ELR (cell line): Measurements from ENCODE around the gene ANKRD2.

ENCODE experiments used
- DNase-seq: peaks from one replicate; pipeline ENCODE4 v3.0.0-alpha.2; 2015; ENCODE audit warnings: low read depth

The ANKRD2 gene

GRCh38 chr10:97596101-97597082, 23.8 kb downstream of the ANKRD2 start:
- peak; percentile 94 for DNase-seq

GRCh38 chr10:97597778-97598177, 25.2 kb downstream of the ANKRD2 start:
- DNase-seq = peak; percentile 24

- no peak for DNase-seq
These were observed 26.1 kb downstream of the ANKRD2 start for GRCh38 chr10:97598407-97599271.

GRCh38 chr10:97599272-97599619, 26.7 kb downstream of the ANKRD2 start:
- DNase-seq = no peak

GRCh38 chr10:97600616-97601015, 28.0 kb downstream of the ANKRD2 start:
- DNase-seq = no peak

- no peak for DNase-seq
These were observed 29.0 kb downstream of the ANKRD2 start for GRCh38 chr10:97601268-97602215.

- DNase-seq = no peak
These were observed 34.6 kb downstream of the ANKRD2 start for GRCh38 chr10:97607095-97607636.

GRCh38 chr10:97608991-97609561, 36.5 kb downstream of the ANKRD2 start:
- no peak for DNase-seq

GRCh38 chr10:97611473-97611872, 38.9 kb downstream of the ANKRD2 start:
- DNase-seq = no peak

- DNase-seq = peak; percentile 69
These were observed 39.8 kb downstream of the ANKRD2 start for GRCh38 chr10:97612386-97612785.

GRCh38 chr10:97618285-97618684, 45.7 kb downstream of the ANKRD2 start:
- DNase-seq = no peak

- DNase-seq = no peak
These were observed 46.2 kb downstream of the ANKRD2 start for GRCh38 chr10:97618733-97619132.

- no peak for DNase-seq
These were observed 50.7 kb downstream of the ANKRD2 start for GRCh38 chr10:97623277-97623676.

GRCh38 chr10:97627731-97628130, 55.2 kb downstream of the ANKRD2 start:
- no peak for DNase-seq

- DNase-seq = no peak
These were observed 55.6 kb downstream of the ANKRD2 start for GRCh38 chr10:97628228-97628627.

- no peak for DNase-seq
These were observed 56.7 kb downstream of the ANKRD2 start for GRCh38 chr10:97629289-97629688.

- peak; percentile 53 for DNase-seq
These were observed 58.5 kb downstream of the ANKRD2 start for GRCh38 chr10:97631098-97631497.

- DNase-seq = peak; percentile 95
These were observed 60.6 kb downstream of the ANKRD2 start, which contains the start of gene MORN4 for GRCh38 chr10:97632949-97633884. TSS of gene MORN4 (minus strand) at chr10:97633500. CDS start at chr10:97619653, 13,847 bp downstream.
